NT2/D1 (cell line): ENCODE measurements around the gene UBAP1L.

Experiments
- DNase-seq: peaks from one replicate; pipeline ENCODE4 v3.0.0-alpha.2; 2011; ENCODE audit warnings: low read depth, low spot score
- H3K27me3 ChIP-seq: 2 replicates; pipeline ENCODE4 v1.6.0; 2011; ENCODE audit warnings: mild to moderate bottlenecking; ENCODE audit not compliant: insufficient read length, insufficient read depth
- H3K36me3 ChIP-seq: 2 replicates; pipeline ENCODE4 v1.6.1; 2011; ENCODE audit warnings: mild to moderate bottlenecking, low read length, mixed read lengths; ENCODE audit not compliant: insufficient read depth, insufficient read length
- H3K4me1 ChIP-seq: 2 replicates; pipeline ENCODE4 v1.5.1; 2011; ENCODE audit not compliant: insufficient read depth, insufficient read length
- H3K4me3 ChIP-seq: 2 replicates; pipeline ENCODE4 v1.5.1; 2011; ENCODE audit warnings: low read depth; ENCODE audit not compliant: insufficient read length
- H3K9ac ChIP-seq: 2 replicates; pipeline ENCODE4 v1.6.0; 2011; ENCODE audit warnings: low read depth; ENCODE audit not compliant: insufficient read length
- H3K9me3 ChIP-seq: 2 replicates; pipeline ENCODE4 v1.5.1; 2011; ENCODE audit warnings: mild to moderate bottlenecking, low read length; ENCODE audit not compliant: insufficient read depth
- SUZ12 ChIP-seq: IDR thresholded peaks from 2 replicates; pipeline ENCODE4 v1.6.1; 2011; ENCODE audit not compliant: insufficient read length, insufficient read depth; ENCODE audit errors: extremely low read depth
- YY1 ChIP-seq: IDR thresholded peaks from 2 replicates; pipeline ENCODE4 v1.6.1; 2011; ENCODE audit not compliant: insufficient read length, insufficient read depth

UBAP1L gene

GRCh38 chr15:65042776-65043327 is 72.1 kb downstream of the UBAP1L start:
- TF ChIP-seq SUZ12 (no peak), YY1 (no peak)

More at GRCh38 chr15:65042776-65043327, 72.1 kb downstream of the UBAP1L start:
- no peak overlapping the region for H3K4me3 ChIP-seq
- no peaks in the 10 kb centered on the region for H3K36me3 ChIP-seq
- H3K4me1 ChIP-seq: no peaks in the 10 kb centered on the region
- no peaks in the 10 kb centered on the region for H3K27me3 ChIP-seq
- DNase-seq: no peak
- H3K9me3 ChIP-seq: no peaks in the 10 kb centered on the region
- no peak overlapping the region for H3K9ac ChIP-seq
